PC-3 (cell line): ENCODE data around the gene DHRS2. TPM values are rescaled to one million over a fixed set of nuclear protein-coding genes. Genes with fewer than 3 reads are reported as not detected.

Experiments used
- ATAC-seq: fragments of 200-7000 bp; cut with Tn5 transposase; 2 replicates; pipeline ENCODE4 v1.9.1; 2020; ENCODE audit warnings: mild to moderate bottlenecking, moderate library complexity
- BruUV-seq: library from RNA; stranded (reverse); fragments of 400-500 nt; replicated peaks from 2 replicates; lab custom pipeline; 2021; lab: Mats Ljungman, UMichigan
- CTCF ChIA-PET: fragments of 300-600 bp; sonication (Branson Sonifier 250); formaldehyde crosslinking; loops from one replicate; lab custom pipeline; 2022; ENCODE audit warnings: antibody characterized with exemption; lab: Charles Lee
- POLR2A ChIA-PET: fragments of 300-600 bp; sonication (Branson Sonifier 250); formaldehyde crosslinking; loops from one replicate; lab custom pipeline; 2022; ENCODE audit warnings: antibody characterized with exemption; ENCODE audit not compliant: unreplicated experiment; lab: Charles Lee
- DNase-seq: peaks from one replicate; pipeline ENCODE4 v3.0.0-alpha.2; 2015
- H2AFZ ChIP-seq: fragments of 300-600 bp; sonication (generic); 2 replicates; pipeline ENCODE4 v1.6.0; 2016; ENCODE audit warnings: antibody characterized with exemption, low read length
- H3F3A ChIP-seq: fragments of 300-600 bp; sonication (generic); one replicate; pipeline ENCODE4 v1.6.0; 2017; ENCODE audit warnings: antibody characterized with exemption, low read length, control low read depth, mild to moderate bottlenecking; ENCODE audit not compliant: unreplicated experiment
- H3K27ac ChIP-seq: fragments of 300-600 bp; sonication (generic); 2 replicates; pipeline ENCODE4 v1.5.1; 2016; ENCODE audit warnings: mild to moderate bottlenecking, low read length
- H3K27me3 ChIP-seq: fragments of 300-600 bp; sonication (generic); 2 replicates; pipeline ENCODE4 v1.6.1; 2016; ENCODE audit warnings: low read length, mixed read lengths
- H3K36me3 ChIP-seq: fragments of 300-600 bp; sonication (generic); 2 replicates; pipeline ENCODE4 v1.6.1; 2016; ENCODE audit warnings: low read depth, mixed run types, low read length, mixed read lengths
- H3K4me1 ChIP-seq: fragments of 300-600 bp; sonication (generic); 2 replicates; pipeline ENCODE4 v1.5.1; 2016; ENCODE audit warnings: low read length; ENCODE audit not compliant: insufficient read depth
- H3K4me2 ChIP-seq: fragments of 300-600 bp; sonication (generic); 2 replicates; pipeline ENCODE4 v1.6.0; 2016; ENCODE audit warnings: low read length
- H3K4me3 ChIP-seq: fragments of 300-600 bp; sonication (generic); 2 replicates; pipeline ENCODE4 v1.5.1; 2016; ENCODE audit warnings: mild to moderate bottlenecking, low read length, mixed read lengths
- H3K79me2 ChIP-seq: fragments of 300-600 bp; sonication (generic); 2 replicates; pipeline ENCODE4 v1.6.1; 2017; ENCODE audit warnings: low read length, mixed read lengths
- H3K9ac ChIP-seq: fragments of 300-600 bp; sonication (generic); 2 replicates; pipeline ENCODE4 v1.6.0; 2016; ENCODE audit warnings: mild to moderate bottlenecking, low read length
- H3K9me2 ChIP-seq: fragments of 300-600 bp; sonication (generic); replicated peaks from 2 replicates; pipeline ENCODE4 v1.6.1; 2016; ENCODE audit warnings: mixed run types, low read length, mixed read lengths
- H3K9me3 ChIP-seq: fragments of 300-600 bp; sonication (generic); 2 replicates; pipeline ENCODE4 v1.6.1; 2016; ENCODE audit warnings: low read length, mixed read lengths
- H4K20me1 ChIP-seq: fragments of 300-600 bp; sonication (generic); 2 replicates; pipeline ENCODE4 v1.6.1; 2016; ENCODE audit warnings: low read length, mixed read lengths
- CTCF ChIP-seq: fragments of 300-600 bp; sonication (generic); conservative IDR thresholded peaks from 2 replicates; pipeline ENCODE4 v1.5.1; 2017; ENCODE audit warnings: antibody characterized with exemption, low read depth, mild to moderate bottlenecking, low read length
- EZH2 ChIP-seq: fragments of 300-600 bp; sonication (generic); IDR thresholded peaks from one replicate; pipeline ENCODE4 v1.6.1; 2017; ENCODE audit warnings: antibody characterized with exemption, mild to moderate bottlenecking, low read length; ENCODE audit not compliant: unreplicated experiment
- EZH2phosphoT487 ChIP-seq: fragments of 300-600 bp; sonication (generic); IDR thresholded peaks from 2 replicates; pipeline ENCODE4 v1.6.1; 2018; ENCODE audit warnings: mild to moderate bottlenecking, antibody characterized with exemption, low read length, borderline replicate concordance
- intact Hi-C: fragments of 100-400 bp; cut with micrococcal nuclease; formaldehyde crosslinking; loops from 2 replicates; pipeline ENCODE4 v1.9.0; 2023
- total RNA-seq: library from RNA; depleted of rRNA; stranded (reverse); fragments of >200 nt; gene quantifications from 2 replicates; pipeline ENCODE4 v1.2.3, GENCODE V29; 2014

DHRS2 gene
- total RNA-seq, 1 experiment from 2014 or later = 40.9 TPM

GRCh38 chr14:23612802-23613201, 23.4 kb upstream of the DHRS2 start:
- CTCF ChIA-PET = no interaction called here
- ATAC-seq (no peak), DNase-seq (no peak)
- Histone ChIP-seq H3K4me1 (peaks cover 7% of the 10 kb centered on the region), H3K4me3 (no peak overlapping the region), H3K9me3 (no peaks in the 10 kb centered on the region), H3K27me3 (peaks cover 36% of the 10 kb centered on the region), H2AFZ (no peak overlapping the region), H4K20me1 (no peaks in the 10 kb centered on the region), H3K9me2 (no peaks in the 10 kb centered on the region), H3K79me2 (no peaks in the 10 kb centered on the region), H3F3A (no peaks in the 10 kb centered on the region), H3K36me3 (no peaks in the 10 kb centered on the region), H3K4me2 (no peak overlapping the region), H3K9ac (no peak overlapping the region), H3K27ac (no peak overlapping the region)
- BruUV-seq = no TSS peak
- POLR2A ChIA-PET = no interaction called here
- TF ChIP-seq CTCF (no peak), EZH2phosphoT487 (no peak), EZH2 (no peak)
- intact Hi-C loops = no loop called here

- intact Hi-C loops = no loop called here
- Histone ChIP-seq H3K4me1 (peaks cover 7% of the 10 kb centered on the region), H2AFZ (no peak overlapping the region), H3K4me3 (no peak overlapping the region), H3F3A (no peaks in the 10 kb centered on the region), H3K9ac (no peak overlapping the region), H3K27me3 (peaks cover 31% of the 10 kb centered on the region), H3K4me2 (no peak overlapping the region), H3K9me2 (no peaks in the 10 kb centered on the region), H3K36me3 (no peaks in the 10 kb centered on the region), H3K9me3 (no peaks in the 10 kb centered on the region), H3K27ac (no peak overlapping the region), H3K79me2 (no peaks in the 10 kb centered on the region), H4K20me1 (no peaks in the 10 kb centered on the region)
- ChIA-PET CTCF (no interaction called here), POLR2A (no interaction called here)
- no TSS peak for BruUV-seq
- TF ChIP-seq EZH2 (no peak), EZH2phosphoT487 (no peak), CTCF (no peak)
- DNase-seq (no peak), ATAC-seq (no peak)
Measured at GRCh38 chr14:23613242-23614070, 22.7 kb upstream of the DHRS2 start.

GRCh38 chr14:23614395-23614828, 21.8 kb upstream of the DHRS2 start:
- no peaks in the 10 kb centered on the region for H3K79me2 ChIP-seq
- no peaks in the 10 kb centered on the region for H3F3A ChIP-seq
- no peaks in the 10 kb centered on the region for H3K9me3 ChIP-seq
- H3K36me3 ChIP-seq = no peaks in the 10 kb centered on the region
- ATAC-seq (no peak), DNase-seq (no peak)
- H3K4me2 ChIP-seq = no peak overlapping the region
- no peak overlapping the region for H3K9ac ChIP-seq
- peaks cover 25% of the 10 kb centered on the region for H3K27me3 ChIP-seq
- no peak overlapping the region for H2AFZ ChIP-seq
- H3K4me3 ChIP-seq = no peak overlapping the region
- intact Hi-C loops = no loop called here
- CTCF ChIA-PET = no interaction called here
- no peaks in the 10 kb centered on the region for H4K20me1 ChIP-seq
- POLR2A ChIA-PET = no interaction called here
- peaks cover 7% of the 10 kb centered on the region for H3K4me1 ChIP-seq
- no peaks in the 10 kb centered on the region for H3K9me2 ChIP-seq
- TF ChIP-seq EZH2 (no peak), EZH2phosphoT487 (no peak), CTCF (no peak)
- no TSS peak for BruUV-seq
- no peak overlapping the region for H3K27ac ChIP-seq
